H1 (cell line): Measurements from ENCODE around the gene SCAPER. TPM values are rescaled to one million over a fixed set of nuclear protein-coding genes. Genes with fewer than 3 reads are reported as not detected.
A peak's percentile ranks its signal among the peaks of the same experiment; 100 is the strongest.

Experiments
- CTCF ChIA-PET: fragments of 300-600 bp; sonication (Branson Sonifier 250); formaldehyde crosslinking; loops from one replicate; lab custom pipeline; 2021; ENCODE audit not compliant: partially characterized antibody; lab: Charles Lee
- POLR2A ChIA-PET: fragments of 300-600 bp; sonication (Branson Sonifier 250); formaldehyde crosslinking; loops from one replicate; lab custom pipeline; 2021; ENCODE audit warnings: inconsistent platforms; ENCODE audit not compliant: partially characterized antibody; lab: Charles Lee
- DNase-seq, 2 experiments: peaks; one replicate each; pipeline versions ENCODE4 v3.0.0 to v3.0.0-alpha.2; 2010 to 2022; ENCODE audit warnings: low spot score in 2 of 2, low read depth in 1 of 2, mixed read lengths in 1 of 2
- FAIRE-seq: peaks from 2 replicates; lab custom pipeline; 2011; peaks lifted over from hg19 to GRCh38; lab: Jason Lieb, UNC
- H2AFZ ChIP-seq: 2 replicates; pipeline ENCODE4 v1.8.1; 2012; ENCODE audit warnings: low read length, inconsistent platforms
- H2AK5ac ChIP-seq: 2 replicates; pipeline ENCODE4 v1.6.1; 2013; ENCODE audit warnings: low read depth, low read length
- H2BK120ac ChIP-seq: replicated peaks from 2 replicates; pipeline ENCODE3; 2013; ENCODE audit warnings: low read depth, low read length, inconsistent platforms
- H2BK12ac ChIP-seq: 2 replicates; pipeline ENCODE4 v1.6.1; 2013; ENCODE audit warnings: low read depth, low read length
- H2BK15ac ChIP-seq: 2 replicates; pipeline ENCODE4 v1.6.1; 2013; ENCODE audit warnings: low read length
- H2BK20ac ChIP-seq: 2 replicates; pipeline ENCODE4 v1.6.1; 2013; ENCODE audit warnings: low read length
- H2BK5ac ChIP-seq: 2 replicates; pipeline ENCODE4 v1.6.1; 2013; ENCODE audit warnings: low read depth, low read length
- H3K14ac ChIP-seq: 2 replicates; pipeline ENCODE4 v1.6.1; 2013; ENCODE audit warnings: inconsistent platforms; ENCODE audit not compliant: insufficient read length
- H3K18ac ChIP-seq: 2 replicates; pipeline ENCODE4 v1.6.1; 2013; ENCODE audit warnings: low read length; ENCODE audit errors: extremely low read depth
- H3K23ac ChIP-seq: 2 replicates; pipeline ENCODE4 v1.6.1; 2013; ENCODE audit warnings: inconsistent platforms; ENCODE audit not compliant: insufficient read length
- H3K23me2 ChIP-seq: 2 replicates; pipeline ENCODE4 v1.6.1; 2013; ENCODE audit warnings: low read depth, low read length
- H3K27ac ChIP-seq: 2 replicates; pipeline ENCODE4 v1.6.1; 2011; ENCODE audit warnings: low read depth, low read length, inconsistent platforms
- H3K27me3 ChIP-seq, 4 experiments: replicated peaks in 1 of 4; 1 replicate in 1 of 4; 2 replicates in 3 of 4; pipeline versions ENCODE4 v1.6.1 to v1.8.1; 2011 to 2013; ENCODE audit warnings: low read length in 3 of 4, mild to moderate bottlenecking in 3 of 4, inconsistent platforms in 2 of 4, mixed read lengths in 2 of 4, moderate library complexity in 1 of 4; ENCODE audit not compliant: control insufficient read depth in 3 of 4, insufficient read depth in 3 of 4; ENCODE audit errors: extremely low read depth in 1 of 4
- H3K36me3 ChIP-seq, 4 experiments: 2 replicates each; pipeline versions ENCODE4 v1.6.1 to v1.8.1; 2011 to 2013; ENCODE audit warnings: mild to moderate bottlenecking in 4 of 4, low read length in 3 of 4, moderate library complexity in 2 of 4, control low read depth in 1 of 4, inconsistent platforms in 1 of 4; ENCODE audit not compliant: insufficient read depth in 4 of 4, control insufficient read depth in 2 of 4
- H3K4ac ChIP-seq: replicated peaks from 2 replicates; pipeline ENCODE3; 2013; ENCODE audit warnings: low read length, low read depth, mixed read lengths, inconsistent platforms; ENCODE audit not compliant: insufficient read length
- H3K4me1 ChIP-seq, 4 experiments: replicated peaks in 1 of 4; 1 replicate in 1 of 4; 2 replicates in 3 of 4; pipeline versions ENCODE4 v1.6.1 to v1.8.1; 2011 to 2013; ENCODE audit warnings: low read length in 3 of 4, inconsistent platforms in 2 of 4, mixed read lengths in 1 of 4; ENCODE audit not compliant: insufficient read depth in 4 of 4, control insufficient read depth in 3 of 4
- H3K4me2 ChIP-seq, 2 experiments: 2 replicates each; pipeline versions ENCODE4 v1.6.1 to v1.8.1; 2011 to 2013; ENCODE audit warnings: low read depth in 2 of 2, low read length in 2 of 2, control low read depth in 1 of 2, inconsistent platforms in 1 of 2, mild to moderate bottlenecking in 1 of 2; ENCODE audit not compliant: insufficient read depth in 1 of 2
- H3K4me3 ChIP-seq, 4 experiments: fragments of 200-600, 300-600 bp in 1 of 4; sonication (generic), shearing (Covaris generic), sonication (Bioruptor Twin) in 1 of 4; 2 replicates each; pipeline versions ENCODE4 v1.5.1 to v1.8.1; 2011 to 2016; ENCODE audit warnings: low read length in 4 of 4, low read depth in 3 of 4, control low read depth in 2 of 4, inconsistent platforms in 2 of 4, mild to moderate bottlenecking in 2 of 4, mixed read lengths in 1 of 4, moderate library complexity in 1 of 4; ENCODE audit not compliant: insufficient read depth in 2 of 4; ENCODE audit errors: extremely low read depth in 1 of 4
- H3K56ac ChIP-seq: replicated peaks from 2 replicates; pipeline ENCODE3; 2013; ENCODE audit warnings: low read depth, mild to moderate bottlenecking, mixed read lengths, low read length, inconsistent platforms; ENCODE audit not compliant: insufficient read length
- H3K79me1 ChIP-seq: 2 replicates; pipeline ENCODE4 v1.6.1; 2013; ENCODE audit warnings: low read depth, low read length, control low read depth
- H3K79me2 ChIP-seq, 2 experiments: 2 replicates each; pipeline versions ENCODE4 v1.6.1 to v1.8.1; 2012 to 2013; ENCODE audit warnings: low read length in 2 of 2, mild to moderate bottlenecking in 2 of 2, inconsistent platforms in 1 of 2; ENCODE audit not compliant: insufficient read depth in 2 of 2, control insufficient read depth in 1 of 2
- H3K9ac ChIP-seq, 4 experiments: replicated peaks in 1 of 4; 1 replicate in 1 of 4; 2 replicates in 3 of 4; pipeline versions ENCODE4 v1.6.1 to v1.8.1; 2011 to 2013; ENCODE audit warnings: low read depth in 3 of 4, low read length in 3 of 4, control low read depth in 2 of 4, mild to moderate bottlenecking in 2 of 4, moderate library complexity in 2 of 4, inconsistent platforms in 1 of 4; ENCODE audit errors: extremely low read depth in 1 of 4
- H3K9me3 ChIP-seq, 2 experiments: 2 replicates each; pipeline versions ENCODE4 v1.6.1 to v1.8.1; 2012 to 2013; ENCODE audit warnings: mild to moderate bottlenecking in 2 of 2, moderate library complexity in 2 of 2, control low read depth in 1 of 2, inconsistent platforms in 1 of 2, low read depth in 1 of 2, low read length in 1 of 2, mixed read lengths in 1 of 2; ENCODE audit not compliant: insufficient read depth in 2 of 2
- H4K20me1 ChIP-seq, 2 experiments: replicated peaks in 1 of 2; 2 replicates each; pipeline versions ENCODE3 to v1.8.1; 2011 to 2013; ENCODE audit warnings: inconsistent platforms in 2 of 2, low read length in 2 of 2, mild to moderate bottlenecking in 1 of 2; ENCODE audit not compliant: insufficient read depth in 2 of 2, control insufficient read depth in 1 of 2
- H4K5ac ChIP-seq: 2 replicates; pipeline ENCODE4 v1.6.1; 2013; ENCODE audit warnings: low read length, low read depth, mixed read lengths, inconsistent platforms; ENCODE audit not compliant: insufficient read length
- H4K8ac ChIP-seq: 2 replicates; pipeline ENCODE4 v1.8.0; 2013; ENCODE audit warnings: mild to moderate bottlenecking, moderate library complexity, low read length, inconsistent platforms; ENCODE audit not compliant: insufficient read depth; ENCODE audit errors: extremely low read depth
- H4K91ac ChIP-seq: replicated peaks from 2 replicates; pipeline ENCODE3; 2013; ENCODE audit warnings: low read length, mixed read lengths, inconsistent platforms; ENCODE audit not compliant: insufficient read length
- BCL11A ChIP-seq, 2 experiments: IDR thresholded peaks; one replicate each; pipeline ENCODE4 v1.6.1; 2011; ENCODE audit warnings: low read depth in 2 of 2, low read length in 2 of 2, mild to moderate bottlenecking in 2 of 2
- CTBP2 ChIP-seq: IDR thresholded peaks from 2 replicates; pipeline ENCODE4 v1.7.0; 2011; ENCODE audit warnings: borderline replicate concordance, mild to moderate bottlenecking, moderate library complexity, mixed read lengths, low read length; ENCODE audit not compliant: insufficient read depth, insufficient read length
- EZH2 ChIP-seq: fragments of 200-600 bp; sonication (generic); IDR thresholded peaks from 2 replicates; pipeline ENCODE4 v1.7.1; 2012; ENCODE audit warnings: low read depth, mild to moderate bottlenecking, moderate library complexity, low read length, inconsistent platforms; ENCODE audit not compliant: severe bottlenecking
- POLR2A ChIP-seq, 2 experiments: IDR thresholded peaks; 1 replicate in 1 of 2; 2 replicates in 1 of 2; pipeline ENCODE4 v1.6.1; 2011; ENCODE audit warnings: low read depth in 2 of 2, low read length in 2 of 2, mild to moderate bottlenecking in 2 of 2; ENCODE audit errors: control extremely low read depth in 1 of 2
- RAD21 ChIP-seq, 2 experiments: IDR thresholded peaks in 1 of 2; conservative IDR thresholded peaks in 1 of 2; 2 replicates each; pipeline ENCODE4 v1.6.1; 2011; ENCODE audit warnings: low read depth in 2 of 2, low read length in 2 of 2, improper control_type of control experiment in 1 of 2, inconsistent platforms in 1 of 2, mild to moderate bottlenecking in 1 of 2, moderate library complexity in 1 of 2
- RNF2 ChIP-seq: fragments of 200-900, 300-1000 bp; sonication (generic); IDR thresholded peaks from 2 replicates; pipeline ENCODE4 v1.7.1; 2016; ENCODE audit warnings: borderline replicate concordance, low read depth, mild to moderate bottlenecking, antibody characterized with exemption, low read length; ENCODE audit not compliant: poor library complexity, severe bottlenecking; ENCODE audit errors: missing control alignments
- SUZ12 ChIP-seq: fragments of 200-600 bp; sonication (generic); IDR thresholded peaks from 2 replicates; pipeline ENCODE4 v1.6.1; 2012; ENCODE audit warnings: mild to moderate bottlenecking, inconsistent platforms, low read length, moderate library complexity, mixed read lengths
- WGBS, 2 experiments: shearing (Covaris generic) in 1 of 2; methylation state at CpG; one replicate each; pipeline versions ENCODE4 v1.1.6 to v1.1.7; 2013 to 2015; ENCODE audit warnings: low lambda C conversion rate in 2 of 2, mixed read lengths in 2 of 2, inconsistent platforms in 1 of 2, low coverage in 1 of 2, missing lambda C conversion rate in 1 of 2; ENCODE audit not compliant: insufficient replicate concordance in 2 of 2, insufficient coverage in 1 of 2, insufficient read length in 1 of 2; ENCODE audit errors: extremely low coverage in 1 of 2, missing lambda C conversion rate in 1 of 2; 5-methylcytosine and 5-hydroxymethylcytosine counted together
- polyA plus RNA-seq, 7 experiments: library from polyadenylated mRNA; depleted of rRNA in 3 of 7; stranded (reverse) in 5 of 7; unstranded in 2 of 7; fragments of >200 nt in 5 of 7; fragments of 200-250 nt in 2 of 7; gene quantifications; 1 replicate in 5 of 7; 2 replicates in 1 of 7; 4 replicates in 1 of 7; pipeline versions ENCODE4 v1.2.1 to v1.2.3, GENCODE V29; 2011 to 2013; ENCODE audit warnings: missing spikeins in 2 of 7, mixed read lengths in 2 of 7
- total RNA-seq: library from RNA; stranded (reverse); fragmentation: NEBNext Ultra II Directional; extraction: Animal tissue kit (Norgen Biotek cat#: 25700); gene quantifications from 2 replicates; pipeline ENCODE4 v1.2.1, GENCODE V29; 2021

Gene SCAPER
- total and polyA plus RNA-seq, 2 of the 8 experiments (the other 6 are each of a cell fraction or from before 2014, with no cell fraction given) = 1.6 to 6.8 TPM

DNA sequence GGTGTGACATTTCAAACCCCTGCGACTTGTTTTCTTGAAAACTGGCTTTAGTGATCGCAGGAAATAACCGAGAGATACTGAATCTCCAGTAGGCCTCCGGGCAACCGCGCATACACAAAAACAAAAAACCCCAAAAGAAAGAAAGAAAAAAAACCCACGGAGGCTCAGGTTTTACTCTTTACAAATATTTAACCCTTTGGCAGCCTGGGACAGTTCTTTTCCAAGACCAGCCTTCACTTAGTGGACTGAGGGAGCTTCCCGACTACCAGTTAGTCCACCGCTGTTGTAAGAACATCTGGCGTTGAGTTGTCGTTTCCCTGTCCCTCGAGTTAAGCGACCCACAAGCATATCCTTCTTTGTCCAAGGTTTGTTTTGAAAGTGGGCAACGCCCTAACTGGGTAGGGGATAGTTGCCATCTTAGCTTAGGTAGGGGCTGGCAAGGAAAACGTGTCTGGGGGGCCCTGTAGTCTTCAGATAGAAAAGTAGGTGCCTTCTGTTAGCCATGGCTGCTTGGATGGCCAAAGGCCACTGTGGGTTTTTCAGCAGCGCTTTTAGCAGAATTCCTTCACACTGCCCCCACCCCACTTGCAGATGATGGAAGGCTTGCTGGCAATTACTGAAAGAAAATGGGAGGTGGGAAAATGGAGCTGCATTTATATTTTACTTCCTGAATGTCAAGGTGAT is 561.7 kb downstream of the SCAPER start:
- Histone ChIP-seq H3K79me1 (no peaks in the 10 kb centered on the region), H4K20me1 (peaks cover 11 to 27% of the 10 kb centered on the region in 2 experiments), H3K36me3 (peaks cover 0 to 16% (median 0%) of the 10 kb centered on the region in 4 experiments; a peak in 1 of 8 replicates), H2BK20ac (no peak overlapping the region), H3K9me3 (peaks cover 0 to 10% of the 10 kb centered on the region in 2 experiments; a peak in 1 of 4 replicates), H3K4ac (no peak overlapping the region), H3K23ac (no peak overlapping the region), H3K4me1 (peaks cover 0 to 30% (median 20%) of the 10 kb centered on the region in 4 experiments; a peak in 6 of 7 replicates), H4K91ac (no peak overlapping the region), H3K27me3 (peaks cover 87 to 100% (median 94%) of the 10 kb centered on the region in 4 experiments), H3K18ac (no peak overlapping the region), H2BK15ac (no peak overlapping the region), H2AK5ac (no peak overlapping the region), H3K23me2 (peaks cover 13% of the 10 kb centered on the region; the same call in 1 of the 2 replicates), H2BK5ac (no peak overlapping the region), H2BK120ac (no peak overlapping the region), H2BK12ac (no peak overlapping the region), H3K14ac (no peak overlapping the region), H4K5ac (no peak overlapping the region), H3K56ac (no peak overlapping the region), H3K4me3 (peak overlapping the region in 1 of 4 experiments; percentile 55; a peak in 2 of 8 replicates), H3K9ac (no peak overlapping the region), H3K4me2 (peak overlapping the region in 1 of 2 experiments; percentile 80; a peak in 2 of 4 replicates), H3K27ac (no peak overlapping the region), H3K79me2 (no peaks in the 10 kb centered on the region), H4K8ac (no peak overlapping the region), H2AFZ (no peak overlapping the region)
- TF ChIP-seq POLR2A (IDR thresholded peaks at IDR 0.05; ENCODE audit: control extremely low read depth in 1 of 2, low read depth in 2 of 2, low read length in 2 of 2) (no peak), EZH2 (peak; percentile 77), CTBP2 (no peak), BCL11A (IDR thresholded peaks at IDR 0.05; ENCODE audit: low read depth in 2 of 2, low read length in 2 of 2) (no peak), RAD21 (IDR thresholded peaks at IDR 0.05 in 1 of 2, conservative IDR thresholded peaks at IDR 0.05 in 1 of 2; ENCODE audit: low read depth in 2 of 2, low read length in 2 of 2) (no peak), SUZ12 (peak; percentile 86), RNF2 (peak; percentile 89)
- WGBS, 2 experiments = 11% methylated on average over 15 of the region's 16 CpGs; no CpG with 5 or more reads in 1 of the 2 experiments
- FAIRE-seq = no peak
- ChIA-PET CTCF (interaction anchor here (1.3 kb wide), 1 partner anchor 108 kb away, joined by 3 read pairs; no protein-coding TSS in a partner anchor), POLR2A (interaction anchor here (0.6 kb wide), 1 partner anchor 8 kb away, joined by 3 read pairs; no protein-coding TSS in a partner anchor)
- DNase-seq = no peak
